Transverse colon (tissue), 4 donors: ENCODE data around the gene CCDC69.

Source experiments
- EP300 ChIP-seq: sonication (generic); formaldehyde crosslinking; IDR thresholded peaks from one replicate; pipeline ENCODE4 v1.6.1; 2017; ENCODE audit warnings: antibody characterized with exemption, low read depth
- POLR2A ChIP-seq: fragments of 450-650 bp; IDR thresholded peaks from one replicate; pipeline ENCODE4 v1.6.1; 2016; ENCODE audit warnings: antibody characterized with exemption, mild to moderate bottlenecking, moderate library complexity
- POLR2AphosphoS5 ChIP-seq, 3 donors: sonication (generic); formaldehyde crosslinking; IDR thresholded peaks; one replicate each; pipeline ENCODE4 v1.6.1; 2016; ENCODE audit warnings: antibody characterized with exemption in 3 of 3
- TF ChIP-seq, protein P1 (sequence below), 5 experiments: fragments of 200-600 bp in 3 of 5; fragments of 450-650 bp in 2 of 5; sonication (generic) in 3 of 5; IDR thresholded peaks; 1 replicate in 2 of 5; 2 replicates in 3 of 5; pipeline ENCODE4 v1.5.1; 2016 to 2017; ENCODE audit warnings: antibody characterized with exemption in 5 of 5, inconsistent platforms in 3 of 5, mild to moderate bottlenecking in 2 of 5, moderate library complexity in 1 of 5

DNA sequence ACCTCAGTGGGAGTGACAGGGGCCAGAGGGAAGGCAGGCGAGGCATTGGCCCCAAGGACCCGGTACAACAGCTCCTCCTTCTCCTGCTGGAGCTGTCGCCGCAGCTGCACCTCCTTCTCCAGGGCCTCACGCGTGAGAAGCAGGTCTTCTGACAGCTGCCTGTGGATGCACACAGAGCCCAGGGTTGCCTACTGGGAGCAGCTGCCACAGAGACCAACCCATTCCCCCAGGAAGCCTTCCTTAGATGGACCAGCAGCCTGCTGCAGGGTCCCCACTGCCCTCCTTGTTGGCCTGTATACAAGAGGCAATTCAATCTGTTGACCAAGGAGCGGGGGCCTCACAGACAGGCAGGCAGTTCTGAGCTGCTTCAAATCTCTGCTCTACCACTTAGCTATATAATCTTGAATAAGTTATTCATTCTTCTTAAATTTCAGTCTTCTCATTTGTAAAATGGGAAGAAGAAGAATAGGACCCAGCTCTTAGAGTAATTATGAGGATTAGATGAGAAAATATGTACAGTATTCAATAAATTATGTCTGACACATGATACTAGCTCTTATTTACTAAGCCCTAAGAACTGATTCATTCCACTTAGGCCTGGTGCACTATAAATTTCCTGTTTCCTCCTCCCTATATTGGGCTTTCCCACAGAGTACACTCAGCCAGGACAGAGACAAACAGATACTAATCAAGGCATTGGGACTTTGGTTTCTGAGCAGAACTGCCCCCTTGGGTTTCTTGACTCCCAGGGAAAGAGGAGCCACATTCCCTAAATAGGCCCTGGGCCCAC lies 40.2 kb downstream of the CCDC69 start:
- TF ChIP-seq POLR2A (no peak), EP300 (no peak), POLR2AphosphoS5 (IDR thresholded peaks at IDR 0.05) (no peak)
- TF ChIP-seq, protein P1, sequence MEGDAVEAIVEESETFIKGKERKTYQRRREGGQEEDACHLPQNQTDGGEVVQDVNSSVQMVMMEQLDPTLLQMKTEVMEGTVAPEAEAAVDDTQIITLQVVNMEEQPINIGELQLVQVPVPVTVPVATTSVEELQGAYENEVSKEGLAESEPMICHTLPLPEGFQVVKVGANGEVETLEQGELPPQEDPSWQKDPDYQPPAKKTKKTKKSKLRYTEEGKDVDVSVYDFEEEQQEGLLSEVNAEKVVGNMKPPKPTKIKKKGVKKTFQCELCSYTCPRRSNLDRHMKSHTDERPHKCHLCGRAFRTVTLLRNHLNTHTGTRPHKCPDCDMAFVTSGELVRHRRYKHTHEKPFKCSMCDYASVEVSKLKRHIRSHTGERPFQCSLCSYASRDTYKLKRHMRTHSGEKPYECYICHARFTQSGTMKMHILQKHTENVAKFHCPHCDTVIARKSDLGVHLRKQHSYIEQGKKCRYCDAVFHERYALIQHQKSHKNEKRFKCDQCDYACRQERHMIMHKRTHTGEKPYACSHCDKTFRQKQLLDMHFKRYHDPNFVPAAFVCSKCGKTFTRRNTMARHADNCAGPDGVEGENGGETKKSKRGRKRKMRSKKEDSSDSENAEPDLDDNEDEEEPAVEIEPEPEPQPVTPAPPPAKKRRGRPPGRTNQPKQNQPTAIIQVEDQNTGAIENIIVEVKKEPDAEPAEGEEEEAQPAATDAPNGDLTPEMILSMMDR (IDR thresholded peaks at IDR 0.05) = no peak
